Small intestine (tissue), 7 donors: ENCODE data around the gene CARS2. TPM values are rescaled to one million over a fixed set of nuclear protein-coding genes. Genes with fewer than 3 reads are reported as not detected.
A peak's percentile ranks its signal among the peaks of the same experiment; 100 is the strongest.

Source experiments
- DNase-seq, 2 donors: peaks; one replicate each; pipeline versions ENCODE4 v3.0.0 to v3.0.0-alpha.2; 2013
- FAIRE-seq: peaks from 2 replicates; lab custom pipeline; 2012; peaks lifted over from hg19 to GRCh38; lab: Jason Lieb, UNC
- H3K27ac ChIP-seq, 3 donors: one replicate each; pipeline ENCODE4 v1.5.1; 2013; ENCODE audit warnings: low read length in 2 of 3, mild to moderate bottlenecking in 2 of 3, control low read depth in 1 of 3, inconsistent platforms in 1 of 3, low read depth in 1 of 3, moderate library complexity in 1 of 3
- H3K27me3 ChIP-seq, 3 donors: one replicate each; pipeline ENCODE4 v1.6.1; 2013; ENCODE audit warnings: low read length in 3 of 3, inconsistent platforms in 1 of 3; ENCODE audit not compliant: control insufficient read depth in 3 of 3, insufficient read depth in 3 of 3
- H3K36me3 ChIP-seq, 3 donors: one replicate each; pipeline ENCODE4 v1.6.1; 2013; ENCODE audit warnings: low read length in 3 of 3, inconsistent platforms in 1 of 3, low read depth in 1 of 3, mild to moderate bottlenecking in 1 of 3, moderate library complexity in 1 of 3; ENCODE audit not compliant: control insufficient read depth in 3 of 3, insufficient read depth in 2 of 3
- H3K4me1 ChIP-seq, 3 donors: one replicate each; pipeline ENCODE4 v1.6.1; 2013; ENCODE audit warnings: low read length in 2 of 3, inconsistent platforms in 1 of 3, low read depth in 1 of 3, mild to moderate bottlenecking in 1 of 3, moderate library complexity in 1 of 3; ENCODE audit not compliant: control insufficient read depth in 3 of 3, insufficient read depth in 2 of 3
- H3K4me3 ChIP-seq, 3 donors: one replicate each; pipeline ENCODE4 v1.5.1; 2013; ENCODE audit warnings: low read length in 3 of 3, control low read depth in 1 of 3, inconsistent platforms in 1 of 3, low read depth in 1 of 3, mild to moderate bottlenecking in 1 of 3, moderate library complexity in 1 of 3
- H3K9me3 ChIP-seq, 2 donors: one replicate each; pipeline ENCODE4 v1.6.1; 2013; ENCODE audit warnings: low read depth in 1 of 2, low read length in 1 of 2; ENCODE audit not compliant: control insufficient read depth in 2 of 2, insufficient read depth in 1 of 2
- WGBS, 3 donors: extraction: QIAGEN DNeasy Blood & Tissue Kit; methylation state at CpG; one replicate each; pipeline ENCODE4 v1.1.7; 2013; 5-methylcytosine and 5-hydroxymethylcytosine counted together
- polyA plus RNA-seq, 4 donors: library from polyadenylated mRNA; stranded (reverse) in 3 of 4; unstranded in 1 of 4; fragments of 200-250 nt in 3 of 4; fragments of 120-200 nt in 1 of 4; gene quantifications; one replicate each; pipeline versions ENCODE4 v1.2.1 to v1.2.3, GENCODE V29; 2013
- donor health status: healthy with polysubstance abuse.
- donor health status: control.
- donor health status: control.
- donor health status: Bipolar disorder and iron deficiency.
- donor health status: healthy.

CARS2 gene
- polyA plus RNA-seq, 4 donors: 69.7 to 107 (median 84.9) TPM

DNA sequence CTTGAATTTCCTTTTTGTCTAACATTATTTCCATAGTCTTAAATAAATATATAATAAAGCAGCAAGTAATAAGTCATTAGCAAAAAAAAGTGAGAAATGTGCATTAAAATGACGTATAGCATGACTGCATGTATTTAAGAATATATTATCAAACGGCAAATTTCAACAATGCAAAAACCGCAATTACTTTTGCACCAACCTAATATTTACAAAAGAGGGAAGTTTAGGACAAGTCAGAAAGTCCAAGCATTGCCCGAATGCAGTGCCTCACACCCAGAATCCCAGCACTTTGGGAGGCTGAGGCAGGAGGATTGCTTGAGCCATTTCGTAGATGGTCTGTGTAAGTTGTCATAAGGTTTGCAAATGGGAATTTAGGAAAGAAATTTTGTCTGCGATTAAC is 100.8 kb downstream of the CARS2 start:
- no peak overlapping the region for H3K27ac ChIP-seq
- H3K36me3 ChIP-seq: no peaks in the 10 kb centered on the region
- no peak overlapping the region for H3K4me3 ChIP-seq
- FAIRE-seq (no peak), DNase-seq (no peak)
- no peaks in the 10 kb centered on the region for H3K27me3 ChIP-seq
- WGBS, 3 donors: 95 to 98% (median 95%) methylated on average over 6 of the region's 6 CpGs
- no peaks in the 10 kb centered on the region for H3K9me3 ChIP-seq
- no peaks in the 10 kb centered on the region for H3K4me1 ChIP-seq

DNA sequence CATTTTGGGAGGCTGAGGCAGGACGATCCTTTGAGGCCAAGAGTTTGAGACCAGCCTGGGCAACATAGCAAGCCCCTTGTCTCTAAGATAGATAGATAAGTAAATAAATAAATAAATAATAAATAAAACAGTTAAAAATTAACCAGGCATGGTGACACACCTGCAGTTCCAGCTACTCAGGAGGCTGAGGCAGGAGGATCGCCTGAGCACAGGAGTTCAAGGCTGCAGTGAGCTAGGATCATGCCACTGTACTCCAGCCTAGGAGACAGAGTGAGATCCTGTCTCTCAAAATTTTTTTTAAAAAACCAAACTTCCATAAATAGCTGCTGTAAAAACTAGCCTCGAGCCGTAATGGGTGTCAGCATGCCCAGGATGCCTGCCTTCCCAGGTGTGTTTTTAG is 104.9 kb downstream of the CARS2 start:
- FAIRE-seq: no peak

DNA sequence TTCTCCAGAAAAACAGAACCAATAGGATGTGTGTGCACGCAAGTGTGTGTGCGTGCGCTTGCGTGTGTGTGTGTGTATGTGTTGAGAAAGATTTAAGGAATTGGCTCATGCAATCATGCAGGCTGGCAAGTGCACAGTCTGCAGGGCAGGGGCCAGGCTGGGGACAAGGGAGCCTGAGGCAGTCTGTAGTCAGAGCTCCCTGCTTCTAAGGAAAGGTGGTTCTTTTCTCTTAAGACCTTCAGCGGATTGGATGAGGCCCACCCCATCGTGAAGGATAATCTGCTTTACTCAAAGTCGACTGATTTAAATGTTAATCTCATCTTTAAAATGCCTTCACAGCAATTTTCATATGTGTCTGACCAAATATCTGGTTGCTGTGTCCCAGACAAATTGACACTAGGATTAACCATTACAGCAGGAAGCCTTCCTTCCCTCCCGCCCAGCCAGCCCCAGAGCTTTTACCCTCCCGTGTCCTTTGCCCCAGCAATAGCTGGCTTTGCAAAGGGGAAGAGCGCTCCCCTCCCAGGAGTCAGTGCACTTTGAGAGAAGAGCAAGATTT is 105.6 kb downstream of the CARS2 start:
- DNase-seq: peak in 1 of 2 donors; percentile 62
- H3K9me3 ChIP-seq: no peaks in the 10 kb centered on the region
- no peaks in the 10 kb centered on the region for H3K4me1 ChIP-seq
- no peak for FAIRE-seq
- WGBS, 3 donors: 69 to 81% (median 73%) methylated on average over 10 of the region's 10 CpGs
- peak overlapping the region in 1 of 3 donors; percentile 23 for H3K27ac ChIP-seq
- H3K27me3 ChIP-seq: no peaks in the 10 kb centered on the region
- no peak overlapping the region for H3K4me3 ChIP-seq
- H3K36me3 ChIP-seq: no peaks in the 10 kb centered on the region

More for the DNA sequence above, 104.9 kb downstream of the CARS2 start:
- Histone ChIP-seq H3K27me3 (no peaks in the 10 kb centered on the region), H3K9me3 (no peaks in the 10 kb centered on the region), H3K4me1 (no peaks in the 10 kb centered on the region), H3K4me3 (no peak overlapping the region), H3K36me3 (no peaks in the 10 kb centered on the region), H3K27ac (peak overlapping the region in 1 of 3 donors; percentile 23)
- DNase-seq: no peak
- WGBS, 3 donors: 80 to 84% (median 84%) methylated on average over 4 of the region's 4 CpGs

DNA sequence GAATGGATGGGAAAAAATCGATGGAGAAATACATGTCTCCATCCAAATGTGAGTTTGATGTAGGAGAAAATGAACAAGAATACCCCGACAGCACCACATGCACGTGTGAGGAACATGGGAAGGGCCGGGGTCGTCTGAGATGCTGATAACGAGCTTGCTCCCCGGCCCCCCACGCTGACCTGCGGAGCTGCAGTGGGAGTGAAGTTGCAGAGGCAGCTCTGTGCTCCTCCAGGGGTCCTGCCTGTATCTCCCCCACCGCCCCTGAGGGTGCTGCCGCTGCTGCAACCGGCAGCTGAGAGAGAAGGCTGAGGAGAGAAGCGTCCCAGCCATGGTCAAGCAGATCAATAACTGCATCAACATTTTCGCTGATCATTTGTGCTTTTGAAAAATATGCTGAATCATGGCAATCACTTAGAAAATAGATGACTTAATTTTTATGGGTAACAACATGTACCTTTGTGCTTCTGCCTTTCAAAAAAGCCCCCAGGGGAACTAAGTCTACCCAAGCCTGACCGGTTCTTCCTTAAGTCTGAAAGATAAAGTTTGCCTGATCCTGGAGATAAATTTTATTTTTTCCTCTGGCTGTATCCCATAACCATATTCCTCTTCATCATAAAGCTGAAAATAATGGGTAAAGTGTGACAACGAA is 108.8 kb downstream of the CARS2 start:
- WGBS, 3 donors: 80 to 86% (median 81%) methylated on average over 16 of the region's 16 CpGs
- no peaks in the 10 kb centered on the region for H3K27me3 ChIP-seq
- H3K36me3 ChIP-seq: no peaks in the 10 kb centered on the region
- DNase-seq: no peak
- no peaks in the 10 kb centered on the region for H3K9me3 ChIP-seq
- no peak overlapping the region for H3K27ac ChIP-seq
- no peak overlapping the region for H3K4me3 ChIP-seq
- H3K4me1 ChIP-seq: no peaks in the 10 kb centered on the region
- FAIRE-seq: no peak

DNA sequence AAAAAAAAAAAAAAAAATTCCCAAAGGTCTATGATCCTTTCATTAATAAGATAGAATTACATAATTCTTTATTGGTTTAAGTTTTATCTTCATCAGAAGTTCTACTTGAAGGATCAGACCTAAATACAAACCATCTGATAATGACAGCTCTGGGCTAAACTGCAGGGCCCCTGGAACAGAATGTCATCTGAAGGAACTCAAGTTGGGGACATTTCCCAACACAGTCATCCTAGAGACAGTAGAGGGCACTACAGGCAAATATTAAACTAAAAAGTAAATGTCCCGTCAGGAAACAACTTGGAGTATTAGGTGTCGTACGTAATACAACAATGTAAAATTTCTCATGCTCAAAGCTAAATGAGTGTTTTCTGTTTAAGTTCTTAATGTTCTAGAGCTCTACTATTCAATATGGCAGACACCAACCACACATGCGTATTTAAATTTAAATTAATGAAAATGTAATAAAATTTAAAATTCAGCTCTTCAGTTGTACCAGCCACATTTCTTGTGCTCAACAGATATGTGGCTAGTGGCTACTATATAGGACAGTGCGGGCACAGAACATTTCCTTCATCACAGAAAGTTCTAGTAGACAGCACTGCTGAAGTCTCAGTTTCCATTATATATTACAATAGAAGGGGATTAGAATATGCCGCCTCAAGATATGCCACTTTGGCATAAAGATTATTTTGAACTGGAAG is 112.3 kb downstream of the CARS2 start:
- no peak overlapping the region for H3K4me3 ChIP-seq
- FAIRE-seq (no peak), DNase-seq (peak; percentile 77 to 78)
- no peaks in the 10 kb centered on the region for H3K9me3 ChIP-seq
- H3K27ac ChIP-seq: no peak overlapping the region
- no peaks in the 10 kb centered on the region for H3K4me1 ChIP-seq
- no peaks in the 10 kb centered on the region for H3K27me3 ChIP-seq
- H3K36me3 ChIP-seq: no peaks in the 10 kb centered on the region
- WGBS, 3 donors: 43 to 47% (median 45%) methylated on average over 6 of the region's 6 CpGs

DNA sequence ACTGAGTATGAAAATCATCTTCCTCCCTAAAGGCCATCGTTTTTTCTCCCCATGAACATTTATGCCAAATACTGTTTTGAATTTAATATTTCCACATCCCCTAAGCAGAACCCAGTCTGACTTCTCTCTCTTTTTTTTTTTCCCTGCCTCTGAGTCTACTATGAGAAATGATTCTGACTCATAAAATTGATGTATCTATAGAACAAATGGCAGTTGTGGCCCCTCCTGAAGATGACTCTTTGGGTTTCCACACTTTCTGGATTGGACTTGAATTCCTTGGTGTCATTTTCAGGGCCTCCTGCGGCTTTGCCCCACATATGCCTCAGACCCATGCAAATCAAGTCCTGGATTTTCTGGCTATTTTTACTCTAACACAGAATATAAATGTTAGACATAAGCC is 113.3 kb downstream of the CARS2 start:
- Histone ChIP-seq H3K27ac (no peak overlapping the region), H3K27me3 (no peaks in the 10 kb centered on the region), H3K4me1 (no peaks in the 10 kb centered on the region), H3K4me3 (no peak overlapping the region), H3K9me3 (no peaks in the 10 kb centered on the region), H3K36me3 (no peaks in the 10 kb centered on the region)
- FAIRE-seq: no peak
- no peak for DNase-seq
- WGBS, 3 donors: 79 to 90% (median 87%) methylated on average over 2 of the region's 2 CpGs

Other genes starting within 250 kb of the CARS2 start
- 10 to 100 TPM; 24.2 to 63.0 (median 47.8) TPM for gene RAB20, start 144.4 kb downstream of the CARS2 start, polyA plus RNA-seq
- gene NAXD, start 90.6 kb downstream of the CARS2 start, polyA plus RNA-seq: 10 to 100 TPM; 30.1 to 59.3 (median 36.9) TPM
- gene ING1, start 7.6 kb upstream of the CARS2 start, polyA plus RNA-seq: 10 to 100 TPM; 10.8 to 18.6 (median 15.1) TPM
- gene ANKRD10, start 209.0 kb upstream of the CARS2 start, polyA plus RNA-seq: 100 to 1,000 TPM in 1 of 4 donors, 10 to 100 TPM in 3; 40.3 to 147 (median 62.8) TPM